H1 (cell line): ENCODE results near the gene SAMD4A. TPM values are rescaled to one million over a fixed set of nuclear protein-coding genes. Genes with fewer than 3 reads are reported as not detected.

Experiments used
- CTCF ChIA-PET: fragments of 300-600 bp; sonication (Branson Sonifier 250); formaldehyde crosslinking; loops from one replicate; lab custom pipeline; 2021; ENCODE audit not compliant: partially characterized antibody; lab: Charles Lee
- POLR2A ChIA-PET: fragments of 300-600 bp; sonication (Branson Sonifier 250); formaldehyde crosslinking; loops from one replicate; lab custom pipeline; 2021; ENCODE audit warnings: inconsistent platforms; ENCODE audit not compliant: partially characterized antibody; lab: Charles Lee
- DNase-seq, 2 experiments: peaks; one replicate each; pipeline versions ENCODE4 v3.0.0 to v3.0.0-alpha.2; 2010 to 2022; ENCODE audit warnings: low spot score in 2 of 2, low read depth in 1 of 2, mixed read lengths in 1 of 2
- FAIRE-seq: peaks from 2 replicates; lab custom pipeline; 2011; peaks lifted over from hg19 to GRCh38; lab: Jason Lieb, UNC
- H2AFZ ChIP-seq: 2 replicates; pipeline ENCODE4 v1.8.1; 2012; ENCODE audit warnings: low read length, inconsistent platforms
- H2AK5ac ChIP-seq: 2 replicates; pipeline ENCODE4 v1.6.1; 2013; ENCODE audit warnings: low read depth, low read length
- H2BK120ac ChIP-seq: replicated peaks from 2 replicates; pipeline ENCODE3; 2013; ENCODE audit warnings: low read depth, low read length, inconsistent platforms
- H2BK12ac ChIP-seq: 2 replicates; pipeline ENCODE4 v1.6.1; 2013; ENCODE audit warnings: low read depth, low read length
- H2BK15ac ChIP-seq: 2 replicates; pipeline ENCODE4 v1.6.1; 2013; ENCODE audit warnings: low read length
- H2BK20ac ChIP-seq: 2 replicates; pipeline ENCODE4 v1.6.1; 2013; ENCODE audit warnings: low read length
- H2BK5ac ChIP-seq: 2 replicates; pipeline ENCODE4 v1.6.1; 2013; ENCODE audit warnings: low read depth, low read length
- H3K14ac ChIP-seq: 2 replicates; pipeline ENCODE4 v1.6.1; 2013; ENCODE audit warnings: inconsistent platforms; ENCODE audit not compliant: insufficient read length
- H3K18ac ChIP-seq: 2 replicates; pipeline ENCODE4 v1.6.1; 2013; ENCODE audit warnings: low read length; ENCODE audit errors: extremely low read depth
- H3K23ac ChIP-seq: 2 replicates; pipeline ENCODE4 v1.6.1; 2013; ENCODE audit warnings: inconsistent platforms; ENCODE audit not compliant: insufficient read length
- H3K23me2 ChIP-seq: 2 replicates; pipeline ENCODE4 v1.6.1; 2013; ENCODE audit warnings: low read depth, low read length
- H3K27ac ChIP-seq: 2 replicates; pipeline ENCODE4 v1.6.1; 2011; ENCODE audit warnings: low read depth, low read length, inconsistent platforms
- H3K27me3 ChIP-seq, 4 experiments: replicated peaks in 1 of 4; 1 replicate in 1 of 4; 2 replicates in 3 of 4; pipeline versions ENCODE4 v1.6.1 to v1.8.1; 2011 to 2013; ENCODE audit warnings: low read length in 3 of 4, mild to moderate bottlenecking in 3 of 4, inconsistent platforms in 2 of 4, mixed read lengths in 2 of 4, moderate library complexity in 1 of 4; ENCODE audit not compliant: control insufficient read depth in 3 of 4, insufficient read depth in 3 of 4; ENCODE audit errors: extremely low read depth in 1 of 4
- H3K36me3 ChIP-seq, 4 experiments: 2 replicates each; pipeline versions ENCODE4 v1.6.1 to v1.8.1; 2011 to 2013; ENCODE audit warnings: mild to moderate bottlenecking in 4 of 4, low read length in 3 of 4, moderate library complexity in 2 of 4, control low read depth in 1 of 4, inconsistent platforms in 1 of 4; ENCODE audit not compliant: insufficient read depth in 4 of 4, control insufficient read depth in 2 of 4
- H3K4ac ChIP-seq: replicated peaks from 2 replicates; pipeline ENCODE3; 2013; ENCODE audit warnings: low read length, low read depth, mixed read lengths, inconsistent platforms; ENCODE audit not compliant: insufficient read length
- H3K4me1 ChIP-seq, 4 experiments: replicated peaks in 1 of 4; 1 replicate in 1 of 4; 2 replicates in 3 of 4; pipeline versions ENCODE4 v1.6.1 to v1.8.1; 2011 to 2013; ENCODE audit warnings: low read length in 3 of 4, inconsistent platforms in 2 of 4, mixed read lengths in 1 of 4; ENCODE audit not compliant: insufficient read depth in 4 of 4, control insufficient read depth in 3 of 4
- H3K4me2 ChIP-seq, 2 experiments: 2 replicates each; pipeline versions ENCODE4 v1.6.1 to v1.8.1; 2011 to 2013; ENCODE audit warnings: low read depth in 2 of 2, low read length in 2 of 2, control low read depth in 1 of 2, inconsistent platforms in 1 of 2, mild to moderate bottlenecking in 1 of 2; ENCODE audit not compliant: insufficient read depth in 1 of 2
- H3K4me3 ChIP-seq, 4 experiments: fragments of 200-600, 300-600 bp in 1 of 4; sonication (generic), shearing (Covaris generic), sonication (Bioruptor Twin) in 1 of 4; 2 replicates each; pipeline versions ENCODE4 v1.5.1 to v1.8.1; 2011 to 2016; ENCODE audit warnings: low read length in 4 of 4, low read depth in 3 of 4, control low read depth in 2 of 4, inconsistent platforms in 2 of 4, mild to moderate bottlenecking in 2 of 4, mixed read lengths in 1 of 4, moderate library complexity in 1 of 4; ENCODE audit not compliant: insufficient read depth in 2 of 4; ENCODE audit errors: extremely low read depth in 1 of 4
- H3K56ac ChIP-seq: replicated peaks from 2 replicates; pipeline ENCODE3; 2013; ENCODE audit warnings: low read depth, mild to moderate bottlenecking, mixed read lengths, low read length, inconsistent platforms; ENCODE audit not compliant: insufficient read length
- H3K79me1 ChIP-seq: 2 replicates; pipeline ENCODE4 v1.6.1; 2013; ENCODE audit warnings: low read depth, low read length, control low read depth
- H3K79me2 ChIP-seq, 2 experiments: 2 replicates each; pipeline versions ENCODE4 v1.6.1 to v1.8.1; 2012 to 2013; ENCODE audit warnings: low read length in 2 of 2, mild to moderate bottlenecking in 2 of 2, inconsistent platforms in 1 of 2; ENCODE audit not compliant: insufficient read depth in 2 of 2, control insufficient read depth in 1 of 2
- H3K9ac ChIP-seq, 4 experiments: replicated peaks in 1 of 4; 1 replicate in 1 of 4; 2 replicates in 3 of 4; pipeline versions ENCODE4 v1.6.1 to v1.8.1; 2011 to 2013; ENCODE audit warnings: low read depth in 3 of 4, low read length in 3 of 4, control low read depth in 2 of 4, mild to moderate bottlenecking in 2 of 4, moderate library complexity in 2 of 4, inconsistent platforms in 1 of 4; ENCODE audit errors: extremely low read depth in 1 of 4
- H3K9me3 ChIP-seq, 2 experiments: 2 replicates each; pipeline versions ENCODE4 v1.6.1 to v1.8.1; 2012 to 2013; ENCODE audit warnings: mild to moderate bottlenecking in 2 of 2, moderate library complexity in 2 of 2, control low read depth in 1 of 2, inconsistent platforms in 1 of 2, low read depth in 1 of 2, low read length in 1 of 2, mixed read lengths in 1 of 2; ENCODE audit not compliant: insufficient read depth in 2 of 2
- H4K20me1 ChIP-seq, 2 experiments: replicated peaks in 1 of 2; 2 replicates each; pipeline versions ENCODE3 to v1.8.1; 2011 to 2013; ENCODE audit warnings: inconsistent platforms in 2 of 2, low read length in 2 of 2, mild to moderate bottlenecking in 1 of 2; ENCODE audit not compliant: insufficient read depth in 2 of 2, control insufficient read depth in 1 of 2
- H4K5ac ChIP-seq: 2 replicates; pipeline ENCODE4 v1.6.1; 2013; ENCODE audit warnings: low read length, low read depth, mixed read lengths, inconsistent platforms; ENCODE audit not compliant: insufficient read length
- H4K8ac ChIP-seq: 2 replicates; pipeline ENCODE4 v1.8.0; 2013; ENCODE audit warnings: mild to moderate bottlenecking, moderate library complexity, low read length, inconsistent platforms; ENCODE audit not compliant: insufficient read depth; ENCODE audit errors: extremely low read depth
- H4K91ac ChIP-seq: replicated peaks from 2 replicates; pipeline ENCODE3; 2013; ENCODE audit warnings: low read length, mixed read lengths, inconsistent platforms; ENCODE audit not compliant: insufficient read length
- BACH1 ChIP-seq: IDR thresholded peaks from 2 replicates; pipeline ENCODE4 v1.6.1; 2012; ENCODE audit warnings: low read length, improper control_type of control experiment
- CEBPB ChIP-seq: IDR thresholded peaks from 2 replicates; pipeline ENCODE4 v1.6.1; 2012; ENCODE audit warnings: low read depth, low read length
- KDM1A ChIP-seq: fragments of 200-600, 300-600 bp; sonication (generic); IDR thresholded peaks from 2 replicates; pipeline ENCODE4 v1.7.1; 2016; ENCODE audit warnings: mild to moderate bottlenecking, low read length, borderline replicate concordance
- NANOG ChIP-seq: IDR thresholded peaks from 2 replicates; pipeline ENCODE4 v1.6.1; 2011; ENCODE audit warnings: low read length, low read depth, mild to moderate bottlenecking, inconsistent platforms; ENCODE audit not compliant: insufficient read depth, poor library complexity, severe bottlenecking
- PHF8 ChIP-seq: fragments of 200-600 bp; sonication (generic); conservative IDR thresholded peaks from 2 replicates; pipeline ENCODE4 v1.7.1; 2012; ENCODE audit warnings: low read depth, mild to moderate bottlenecking, inconsistent platforms, low read length, moderate library complexity
- RFX5 ChIP-seq: IDR thresholded peaks from 2 replicates; pipeline ENCODE4 v1.6.1; 2011; ENCODE audit warnings: low read depth, low read length, improper control_type of control experiment, borderline replicate concordance
- RNF2 ChIP-seq: fragments of 200-900, 300-1000 bp; sonication (generic); IDR thresholded peaks from 2 replicates; pipeline ENCODE4 v1.7.1; 2016; ENCODE audit warnings: borderline replicate concordance, low read depth, mild to moderate bottlenecking, antibody characterized with exemption, low read length; ENCODE audit not compliant: poor library complexity, severe bottlenecking; ENCODE audit errors: missing control alignments
- SIN3A ChIP-seq, 2 experiments: IDR thresholded peaks in 1 of 2; conservative IDR thresholded peaks in 1 of 2; 2 replicates each; pipeline ENCODE4 v1.6.1; 2011 to 2012; ENCODE audit warnings: low read length in 2 of 2, improper control_type of control experiment in 1 of 2, low read depth in 1 of 2, mild to moderate bottlenecking in 1 of 2
- SIX5 ChIP-seq: IDR thresholded peaks from 2 replicates; pipeline ENCODE4 v1.6.1; 2011; ENCODE audit warnings: mild to moderate bottlenecking, low read depth, low read length
- SP4 ChIP-seq: IDR thresholded peaks from 2 replicates; pipeline ENCODE4 v1.6.1; 2012; ENCODE audit warnings: low read length, inconsistent platforms
- TAF7 ChIP-seq: optimal IDR thresholded peaks from 2 replicates; pipeline ENCODE3; 2011; ENCODE audit warnings: low read depth, mild to moderate bottlenecking, inconsistent platforms, low read length, moderate library complexity, borderline replicate concordance
- TEAD4 ChIP-seq: IDR thresholded peaks from 2 replicates; pipeline ENCODE4 v1.6.1; 2012; ENCODE audit warnings: low read depth, low read length, inconsistent platforms, mixed read lengths
- YY1 ChIP-seq: IDR thresholded peaks from 2 replicates; pipeline ENCODE4 v1.6.1; 2011; ENCODE audit warnings: low read depth, mild to moderate bottlenecking, low read length
- WGBS, 2 experiments: shearing (Covaris generic) in 1 of 2; methylation state at CpG; one replicate each; pipeline versions ENCODE4 v1.1.6 to v1.1.7; 2013 to 2015; ENCODE audit warnings: low lambda C conversion rate in 2 of 2, mixed read lengths in 2 of 2, inconsistent platforms in 1 of 2, low coverage in 1 of 2, missing lambda C conversion rate in 1 of 2; ENCODE audit not compliant: insufficient replicate concordance in 2 of 2, insufficient coverage in 1 of 2, insufficient read length in 1 of 2; ENCODE audit errors: extremely low coverage in 1 of 2, missing lambda C conversion rate in 1 of 2; 5-methylcytosine and 5-hydroxymethylcytosine counted together
- polyA plus RNA-seq, 7 experiments: library from polyadenylated mRNA; depleted of rRNA in 3 of 7; stranded (reverse) in 5 of 7; unstranded in 2 of 7; fragments of >200 nt in 5 of 7; fragments of 200-250 nt in 2 of 7; gene quantifications; 1 replicate in 5 of 7; 2 replicates in 1 of 7; 4 replicates in 1 of 7; pipeline versions ENCODE4 v1.2.1 to v1.2.3, GENCODE V29; 2011 to 2013; ENCODE audit warnings: missing spikeins in 2 of 7, mixed read lengths in 2 of 7
- total RNA-seq: library from RNA; stranded (reverse); fragmentation: NEBNext Ultra II Directional; extraction: Animal tissue kit (Norgen Biotek cat#: 25700); gene quantifications from 2 replicates; pipeline ENCODE4 v1.2.1, GENCODE V29; 2021
- TF ChIP-seq, protein P1 (sequence below): IDR thresholded peaks from 2 replicates; pipeline ENCODE4 v1.6.1; 2011; ENCODE audit warnings: low read depth, mild to moderate bottlenecking, low read length; ENCODE audit not compliant: insufficient read depth

SAMD4A gene
- total and polyA plus RNA-seq, 2 of the 8 experiments (the other 6 are each of a cell fraction or from before 2014, with no cell fraction given), result 2.4 to 12.3 TPM

DNA sequence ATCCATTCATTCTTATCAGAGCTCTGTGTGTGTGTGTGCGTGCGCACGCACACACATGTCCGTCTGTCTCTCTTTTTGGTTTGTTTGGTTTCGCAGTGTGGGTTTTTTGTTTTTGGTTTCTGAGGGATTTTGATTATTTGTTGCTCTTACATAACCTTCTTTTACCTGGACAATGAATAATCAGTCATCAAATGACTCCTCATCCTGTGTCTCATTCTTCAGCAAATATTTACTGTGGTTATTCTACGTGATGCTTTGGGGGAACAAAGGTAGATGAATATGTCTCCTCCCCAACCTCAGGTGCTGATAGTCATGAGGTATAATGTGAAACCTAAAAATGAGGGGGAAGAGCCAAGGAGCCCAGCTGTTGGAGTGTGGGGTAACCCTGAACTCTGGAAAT lies 92.4 kb downstream of the SAMD4A start:
- no peak for FAIRE-seq
- H2BK15ac ChIP-seq, result no peak overlapping the region
- no peak overlapping the region for H3K4me3 ChIP-seq
- POLR2A ChIA-PET, result no interaction called here
- no peak overlapping the region for H3K9ac ChIP-seq
- H4K8ac ChIP-seq, result no peak overlapping the region
- no peak overlapping the region for H2AFZ ChIP-seq
- H3K36me3 ChIP-seq, result no peaks in the 10 kb centered on the region
- H3K9me3 ChIP-seq, result no peaks in the 10 kb centered on the region
- H3K23me2 ChIP-seq, result no peaks in the 10 kb centered on the region
- no peaks in the 10 kb centered on the region for H4K20me1 ChIP-seq
- no peak overlapping the region for H3K23ac ChIP-seq
- H3K27ac ChIP-seq, result no peak overlapping the region
- 78% methylated on average over 6 of the region's 6 CpGs; no CpG with 5 or more reads in 1 of the 2 experiments for WGBS, 2 experiments
- CTCF ChIA-PET, result interaction anchor here (2.6 kb wide), 1 partner anchor 12 kb away, joined by 16 read pairs; no protein-coding TSS in a partner anchor
- peaks cover 5% of the 10 kb centered on the region; the same call in 1 of the 2 replicates for H3K79me1 ChIP-seq
- peaks cover 0 to 3% (median 0%) of the 10 kb centered on the region in 4 experiments; a peak in 1 of 7 replicates for H3K4me1 ChIP-seq
- H4K5ac ChIP-seq, result no peak overlapping the region
- H2BK20ac ChIP-seq, result no peak overlapping the region
- H3K56ac ChIP-seq, result no peak overlapping the region
- no peak overlapping the region for H3K4ac ChIP-seq
- H3K18ac ChIP-seq, result no peak overlapping the region
- H3K79me2 ChIP-seq, result 0 out of 4 replicates have a peak, but pooled peaks cover 0 to 3% of the 10 kb centered on the region in 2 experiments
- no peak overlapping the region for H4K91ac ChIP-seq
- DNase-seq, result no peak
- H2BK12ac ChIP-seq, result no peak overlapping the region
- no peak overlapping the region for H3K4me2 ChIP-seq
- H3K27me3 ChIP-seq, result no peaks in the 10 kb centered on the region
- no peak overlapping the region for H2BK120ac ChIP-seq
- no peak overlapping the region for H2AK5ac ChIP-seq
- H2BK5ac ChIP-seq, result no peak overlapping the region
- H3K14ac ChIP-seq, result no peak overlapping the region
- TF ChIP-seq KDM1A (no peak), SIN3A (conservative IDR thresholded peaks at IDR 0.05 in 1 of 2, IDR thresholded peaks at IDR 0.05 in 1 of 2; ENCODE audit: low read depth in 1 of 2, low read length in 2 of 2) (no peak), YY1 (no peak), BACH1 (no peak), PHF8 (no peak), CEBPB (no peak), RNF2 (no peak), SIX5 (no peak), TAF7 (no peak), RFX5 (no peak), SP4 (no peak), NANOG (no peak), TEAD4 (no peak)
- TF ChIP-seq, protein P1, sequence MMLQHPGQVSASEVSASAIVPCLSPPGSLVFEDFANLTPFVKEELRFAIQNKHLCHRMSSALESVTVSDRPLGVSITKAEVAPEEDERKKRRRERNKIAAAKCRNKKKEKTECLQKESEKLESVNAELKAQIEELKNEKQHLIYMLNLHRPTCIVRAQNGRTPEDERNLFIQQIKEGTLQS, result no peak
